ENCODE results near the gene MYMX.

GRCh38 chr6:44216677-44217331, at the start of gene MYMX:
- no peak for TF ChIP-seq REST (IDR thresholded peaks at IDR 0.05)
- no peak for TF ChIP-seq CTCF (IDR thresholded peaks at IDR 0.05; ENCODE audit: low read depth, low read length, missing input control)
- no peak for TF ChIP-seq EGR1 (IDR thresholded peaks at IDR 0.05; ENCODE audit: low read depth in 2 of 2)
- TF ChIP-seq JUND (IDR thresholded peaks at IDR 0.05), result no peak
- no peak for TF ChIP-seq GABPA (IDR thresholded peaks at IDR 0.05 in 1 of 2, conservative IDR thresholded peaks at IDR 0.05 in 1 of 2)
- no peak for TF ChIP-seq YY1 (IDR thresholded peaks at IDR 0.05)
- TF ChIP-seq TAF1 (conservative IDR thresholded peaks at IDR 0.05), result no peak

Data from liver (tissue), 3 donors.